GM23338 (cell line): ENCODE results near the gene PIBF1. TPM values are rescaled to one million over a fixed set of nuclear protein-coding genes. Genes with fewer than 3 reads are reported as not detected.

Experiments used
- ATAC-seq: fragments of 200-7000 bp; cut with Tn5 transposase; 3 replicates; pipeline ENCODE4 v1.9.1; 2020
- DNase-seq: peaks from one replicate; pipeline ENCODE4 v3.0.0-alpha.2; 2015; ENCODE audit warnings: low spot score
- H2AFZ ChIP-seq: fragments of 200-600 bp; sonication (generic); 2 replicates; pipeline ENCODE4 v1.8.0; 2016; ENCODE audit warnings: antibody characterized with exemption, mild to moderate bottlenecking, moderate library complexity
- H3F3A ChIP-seq: fragments of 200-600 bp; sonication (generic); replicated peaks from 2 replicates; pipeline ENCODE4 v1.8.0; 2017; ENCODE audit warnings: antibody characterized with exemption, mixed run types, low read depth
- H3K27ac ChIP-seq: fragments of 200-600 bp; sonication (generic); 2 replicates; pipeline ENCODE4 v1.6.1; 2016; ENCODE audit warnings: low read depth
- H3K27me3 ChIP-seq: fragments of 200-600 bp; sonication (generic); 2 replicates; pipeline ENCODE4 v1.8.0; 2016; ENCODE audit warnings: mild to moderate bottlenecking, mixed run types, moderate library complexity; ENCODE audit not compliant: insufficient read depth
- H3K36me3 ChIP-seq: fragments of 200-600 bp; sonication (generic); 2 replicates; pipeline ENCODE4 v1.8.0; 2016; ENCODE audit warnings: mild to moderate bottlenecking; ENCODE audit not compliant: insufficient read depth
- H3K4me1 ChIP-seq: fragments of 200-600 bp; sonication (generic); 2 replicates; pipeline ENCODE4 v1.8.0; 2016; ENCODE audit warnings: mild to moderate bottlenecking, moderate library complexity; ENCODE audit not compliant: insufficient read depth
- H3K4me2 ChIP-seq: fragments of 200-600 bp; sonication (generic); 2 replicates; pipeline ENCODE4 v1.7.1; 2017; ENCODE audit warnings: mixed run types
- H3K4me3 ChIP-seq: fragments of 200-600 bp; sonication (generic); 2 replicates; pipeline ENCODE4 v1.6.1; 2016; ENCODE audit warnings: mixed run types
- H3K79me2 ChIP-seq: fragments of 200-600 bp; sonication (generic); replicated peaks from 2 replicates; pipeline ENCODE4 v1.8.0; 2017; ENCODE audit warnings: mild to moderate bottlenecking; ENCODE audit not compliant: insufficient read depth
- H3K9me2 ChIP-seq: fragments of 200-600 bp; sonication (generic); 2 replicates; pipeline ENCODE4 v1.8.0; 2017; ENCODE audit not compliant: insufficient read depth
- H4K20me1 ChIP-seq: fragments of 200-600 bp; sonication (generic); replicated peaks from 2 replicates; pipeline ENCODE4 v1.8.0; 2017; ENCODE audit warnings: mild to moderate bottlenecking; ENCODE audit not compliant: insufficient read depth
- H3K27ac Mint-ChIP-seq: 2 replicates; pipeline ENCODE4 v1.8.0; 2020; ENCODE audit warnings: inconsistent platforms, mild to moderate bottlenecking, moderate library complexity, mixed read lengths
- H3K27me3 Mint-ChIP-seq: 3 replicates; pipeline ENCODE4 v1.8.0; 2022; ENCODE audit warnings: low read depth, mild to moderate bottlenecking, moderate library complexity, mixed read lengths, inconsistent platforms; ENCODE audit not compliant: insufficient read depth, poor library complexity
- H3K36me3 Mint-ChIP-seq: 3 replicates; pipeline ENCODE4 v1.8.0; 2021; ENCODE audit warnings: low read depth, mild to moderate bottlenecking, inconsistent platforms, moderate library complexity, mixed read lengths
- H3K4me1 Mint-ChIP-seq: 3 replicates; pipeline ENCODE4 v1.8.0; 2020; ENCODE audit warnings: mild to moderate bottlenecking, inconsistent platforms, mixed read lengths
- H3K4me3 Mint-ChIP-seq: 3 replicates; pipeline ENCODE4 v1.8.0; 2021; ENCODE audit warnings: moderate library complexity, mild to moderate bottlenecking, inconsistent platforms, mixed read lengths
- H3K9me3 Mint-ChIP-seq: 3 replicates; pipeline ENCODE4 v1.8.0; 2020; ENCODE audit warnings: moderate library complexity, mild to moderate bottlenecking, inconsistent platforms, mixed read lengths
- CREB1 ChIP-seq: fragments of 250-450 bp; sonication (Bioruptor Pico); IDR thresholded peaks from 2 replicates; pipeline ENCODE4 v1.5.0; 2020; ENCODE audit warnings: low read depth, mild to moderate bottlenecking, moderate library complexity
- CTCF ChIP-seq, 2 experiments: fragments of 200-600 bp in 1 of 2; sonication (generic) in 1 of 2; conservative IDR thresholded peaks; 2 replicates each; pipeline versions ENCODE4 v1.5.1 to v1.6.1; 2016 to 2017; ENCODE audit warnings: antibody characterized with exemption in 2 of 2, low read depth in 2 of 2, mild to moderate bottlenecking in 2 of 2, moderate library complexity in 1 of 2
- ETS1 ChIP-seq: IDR thresholded peaks from 2 replicates; pipeline ENCODE4 v1.6.1; 2016; ENCODE audit warnings: antibody characterized with exemption
- EZH2 ChIP-seq: fragments of 200-600 bp; sonication (generic); IDR thresholded peaks from one replicate; pipeline ENCODE4 v1.8.0; 2017; ENCODE audit warnings: antibody characterized with exemption, mild to moderate bottlenecking, low read depth; ENCODE audit not compliant: unreplicated experiment
- EZH2phosphoT487 ChIP-seq: fragments of 200-600 bp; sonication (generic); IDR thresholded peaks from one replicate; pipeline ENCODE4 v1.8.1; 2018; ENCODE audit warnings: antibody characterized with exemption; ENCODE audit not compliant: unreplicated experiment
- JUNB ChIP-seq: IDR thresholded peaks from one replicate; pipeline ENCODE4 v1.6.1; 2016; ENCODE audit warnings: antibody characterized with exemption; ENCODE audit not compliant: unreplicated experiment
- NANOG ChIP-seq: IDR thresholded peaks from 2 replicates; pipeline ENCODE4 v1.6.1; 2016; ENCODE audit warnings: antibody characterized with exemption, borderline replicate concordance
- POLR2AphosphoS5 ChIP-seq: IDR thresholded peaks from 2 replicates; pipeline ENCODE4 v1.6.1; 2016; ENCODE audit warnings: antibody characterized with exemption, low read depth
- STAT1 ChIP-seq: IDR thresholded peaks from one replicate; pipeline ENCODE4 v1.6.1; 2016; ENCODE audit warnings: antibody characterized with exemption; ENCODE audit not compliant: unreplicated experiment
- ZNF114 ChIP-seq: fragments of 250-450 bp; sonication (Bioruptor Pico); IDR thresholded peaks from 2 replicates; pipeline ENCODE4 v1.5.0; 2020; ENCODE audit warnings: mild to moderate bottlenecking, moderate library complexity
- ZNF462 ChIP-seq: fragments of 250-450 bp; sonication (Bioruptor Pico); IDR thresholded peaks from 2 replicates; pipeline ENCODE4 v1.5.0; 2020; ENCODE audit warnings: mild to moderate bottlenecking, moderate library complexity
- polyA plus RNA-seq: library from polyadenylated mRNA; unstranded; fragments of >200 nt; fragmentation: Nextera tagmentation; extraction: Ambion mirVana; gene quantifications from 2 replicates; pipeline ENCODE4 v1.2.1, GENCODE V29; 2016
- total RNA-seq: library from RNA; depleted of rRNA; stranded (reverse); fragments of >200 nt; shearing (Covaris generic); gene quantifications from 2 replicates; pipeline ENCODE4 v1.2.3, GENCODE V29; 2014

Gene PIBF1
- total and polyA plus RNA-seq, 2 experiments from 2014 or later, result 14.9 to 22.6 TPM

DNA sequence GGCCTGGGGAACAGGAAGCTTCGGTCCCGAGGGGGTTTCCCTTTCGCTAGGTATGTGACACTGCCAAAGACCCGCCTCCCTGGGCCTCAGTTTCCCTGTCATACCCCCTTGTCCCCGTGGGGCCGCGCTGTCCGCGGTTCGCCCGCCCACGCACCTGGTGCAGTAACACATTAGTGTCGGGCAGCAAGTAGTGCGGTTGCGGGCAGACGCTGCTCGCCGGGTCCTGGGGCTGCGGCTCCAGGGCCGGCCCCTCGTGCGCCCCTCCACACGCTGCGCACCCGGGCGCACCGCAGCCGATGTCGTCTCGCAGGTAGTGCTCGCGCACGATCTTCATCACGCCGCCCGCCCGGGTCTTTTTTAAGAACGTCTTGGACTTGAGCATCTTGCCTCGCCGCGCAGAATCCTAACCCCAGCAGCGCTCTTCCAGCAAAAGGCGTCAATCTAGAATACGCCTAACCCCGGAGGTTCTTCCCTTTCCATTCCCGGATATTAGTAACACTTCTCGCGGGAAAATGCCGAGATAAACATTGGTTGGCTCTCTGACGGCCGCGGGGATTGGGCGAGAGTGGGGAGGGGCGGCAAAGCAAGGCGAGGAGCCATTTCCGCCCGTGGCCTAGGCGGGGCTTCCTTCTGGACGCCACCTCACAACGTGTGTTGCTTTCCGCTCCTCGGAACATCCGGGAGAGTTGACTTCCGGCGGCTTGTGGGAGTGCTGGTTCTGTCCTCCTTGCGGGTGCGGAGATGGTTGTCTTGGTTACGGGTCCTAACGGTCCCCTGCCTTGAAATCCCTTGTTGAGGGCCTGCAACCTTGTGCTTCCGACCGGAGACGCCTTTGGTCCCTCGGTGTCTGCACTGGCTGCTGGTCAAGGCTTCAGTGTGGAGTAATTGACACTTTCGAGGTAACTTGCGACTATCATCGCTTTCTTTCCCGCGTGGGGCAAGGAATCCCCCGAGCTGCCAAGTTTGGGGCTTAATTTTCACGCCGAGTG lies at the start of gene PIBF1, which contains the start of gene DIS3 (continued):
- TF ChIP-seq EZH2phosphoT487, result no peak

DNA sequence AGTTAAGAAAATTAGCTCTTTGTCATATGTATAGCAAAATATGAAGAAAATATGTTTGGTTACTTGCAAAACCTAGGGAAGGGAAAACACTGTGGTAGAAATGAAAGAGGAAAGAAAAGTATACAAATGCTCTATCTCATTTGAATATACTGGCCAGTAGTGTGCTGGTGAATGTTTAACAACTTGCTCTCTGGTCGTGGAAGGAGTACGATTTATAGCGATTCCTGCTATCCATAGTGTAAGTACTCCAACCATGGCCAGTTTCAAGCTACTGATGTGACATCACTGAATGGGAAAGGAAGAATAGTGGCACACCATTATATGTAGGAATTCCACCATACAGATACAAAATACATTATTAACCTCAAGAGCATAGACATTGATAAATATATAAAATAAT lies 44.9 kb upstream of the PIBF1 start:
- ATAC-seq (no peak), DNase-seq (no peak)
- Mint-ChIP-seq H3K4me1 (no peaks in the 10 kb centered on the region), H3K27me3 (no peaks in the 10 kb centered on the region), H3K4me3 (no peak overlapping the region), H3K27ac (no peak overlapping the region), H3K9me3 (no peaks in the 10 kb centered on the region), H3K36me3 (peaks cover 39% of the 10 kb centered on the region)
- Histone ChIP-seq H3K79me2 (0 out of 2 replicates have a peak, but pooled peaks cover 2% of the 10 kb centered on the region), H3K4me1 (no peaks in the 10 kb centered on the region), H3K4me2 (no peak overlapping the region), H3K27ac (no peak overlapping the region), H3K9me2 (no peaks in the 10 kb centered on the region), H4K20me1 (peaks cover 4% of the 10 kb centered on the region; the same call in 1 of the 2 replicates), H2AFZ (no peak overlapping the region), H3K27me3 (no peaks in the 10 kb centered on the region), H3F3A (no peaks in the 10 kb centered on the region), H3K36me3 (peaks cover 11% of the 10 kb centered on the region; the same call in 1 of the 2 replicates), H3K4me3 (no peak overlapping the region)
- no peak for TF ChIP-seq NANOG
- no peak for TF ChIP-seq STAT1
- TF ChIP-seq CTCF (conservative IDR thresholded peaks at IDR 0.05; ENCODE audit: low read depth in 2 of 2), result no peak
- no peak for TF ChIP-seq ZNF114
- TF ChIP-seq EZH2phosphoT487, result no peak
- no peak for TF ChIP-seq POLR2AphosphoS5
- TF ChIP-seq JUNB, result no peak
- no peak for TF ChIP-seq ETS1
- TF ChIP-seq ZNF462 (CRISPR knock-in tag), result no peak
- TF ChIP-seq CREB1, result no peak
- TF ChIP-seq EZH2, result no peak
